ENCODE data around the gene C1QTNF9.

DNA sequence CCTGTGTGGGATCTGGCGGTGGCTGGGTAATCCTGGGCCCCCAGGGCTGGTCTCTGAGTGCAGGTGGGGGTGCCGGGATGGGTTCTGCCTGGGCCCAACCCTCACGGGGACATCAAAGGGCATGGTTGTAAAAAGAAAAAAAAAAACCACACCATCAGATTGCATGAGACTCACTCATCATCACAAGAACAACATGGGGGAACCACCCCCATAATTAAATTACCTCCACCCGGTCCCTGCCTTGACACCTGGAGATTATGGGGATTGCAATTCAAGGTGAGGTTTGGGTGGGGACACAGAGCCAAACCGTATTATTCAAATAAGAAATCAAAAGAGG is 14.3 kb downstream of the C1QTNF9 start:
- TF ChIP-seq ZNF302 (tag by site-specific recombination; IDR thresholded peaks at IDR 0.05; ENCODE audit: low read depth): no peak
- TF ChIP-seq ZBTB11 (tag by site-specific recombination; conservative IDR thresholded peaks at IDR 0.05; ENCODE audit: low read depth): no peak
- TF ChIP-seq, protein P1, sequence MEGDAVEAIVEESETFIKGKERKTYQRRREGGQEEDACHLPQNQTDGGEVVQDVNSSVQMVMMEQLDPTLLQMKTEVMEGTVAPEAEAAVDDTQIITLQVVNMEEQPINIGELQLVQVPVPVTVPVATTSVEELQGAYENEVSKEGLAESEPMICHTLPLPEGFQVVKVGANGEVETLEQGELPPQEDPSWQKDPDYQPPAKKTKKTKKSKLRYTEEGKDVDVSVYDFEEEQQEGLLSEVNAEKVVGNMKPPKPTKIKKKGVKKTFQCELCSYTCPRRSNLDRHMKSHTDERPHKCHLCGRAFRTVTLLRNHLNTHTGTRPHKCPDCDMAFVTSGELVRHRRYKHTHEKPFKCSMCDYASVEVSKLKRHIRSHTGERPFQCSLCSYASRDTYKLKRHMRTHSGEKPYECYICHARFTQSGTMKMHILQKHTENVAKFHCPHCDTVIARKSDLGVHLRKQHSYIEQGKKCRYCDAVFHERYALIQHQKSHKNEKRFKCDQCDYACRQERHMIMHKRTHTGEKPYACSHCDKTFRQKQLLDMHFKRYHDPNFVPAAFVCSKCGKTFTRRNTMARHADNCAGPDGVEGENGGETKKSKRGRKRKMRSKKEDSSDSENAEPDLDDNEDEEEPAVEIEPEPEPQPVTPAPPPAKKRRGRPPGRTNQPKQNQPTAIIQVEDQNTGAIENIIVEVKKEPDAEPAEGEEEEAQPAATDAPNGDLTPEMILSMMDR (tag by site-specific recombination; IDR thresholded peaks at IDR 0.05): no peak
- TF ChIP-seq ZIC2 (tag by site-specific recombination; IDR thresholded peaks at IDR 0.05): no peak
- no peak for TF ChIP-seq MZF1 (tag by site-specific recombination; IDR thresholded peaks at IDR 0.05; ENCODE audit: borderline replicate concordance)
- no peak for TF ChIP-seq ZNF138 (tag by site-specific recombination; IDR thresholded peaks at IDR 0.05; ENCODE audit: borderline replicate concordance)

Measured in HEK293 (cell line).